Measurements from ENCODE around the gene BCL11A. TPM values are rescaled to one million over a fixed set of nuclear protein-coding genes. Genes with fewer than 3 reads are reported as not detected.

The BCL11A gene
- total RNA-seq, 4 donors from 2014 or later = 0.28 to 5.0 (median 1.1) TPM

GRCh38 chr2:60512062-60512622 lies 41.3 kb downstream of the BCL11A start:
- TF ChIP-seq, protein P1, sequence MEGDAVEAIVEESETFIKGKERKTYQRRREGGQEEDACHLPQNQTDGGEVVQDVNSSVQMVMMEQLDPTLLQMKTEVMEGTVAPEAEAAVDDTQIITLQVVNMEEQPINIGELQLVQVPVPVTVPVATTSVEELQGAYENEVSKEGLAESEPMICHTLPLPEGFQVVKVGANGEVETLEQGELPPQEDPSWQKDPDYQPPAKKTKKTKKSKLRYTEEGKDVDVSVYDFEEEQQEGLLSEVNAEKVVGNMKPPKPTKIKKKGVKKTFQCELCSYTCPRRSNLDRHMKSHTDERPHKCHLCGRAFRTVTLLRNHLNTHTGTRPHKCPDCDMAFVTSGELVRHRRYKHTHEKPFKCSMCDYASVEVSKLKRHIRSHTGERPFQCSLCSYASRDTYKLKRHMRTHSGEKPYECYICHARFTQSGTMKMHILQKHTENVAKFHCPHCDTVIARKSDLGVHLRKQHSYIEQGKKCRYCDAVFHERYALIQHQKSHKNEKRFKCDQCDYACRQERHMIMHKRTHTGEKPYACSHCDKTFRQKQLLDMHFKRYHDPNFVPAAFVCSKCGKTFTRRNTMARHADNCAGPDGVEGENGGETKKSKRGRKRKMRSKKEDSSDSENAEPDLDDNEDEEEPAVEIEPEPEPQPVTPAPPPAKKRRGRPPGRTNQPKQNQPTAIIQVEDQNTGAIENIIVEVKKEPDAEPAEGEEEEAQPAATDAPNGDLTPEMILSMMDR (IDR thresholded peaks at IDR 0.05) = no peak
- ATAC-seq (ENCODE audit: low FRiP score) (no peak), DNase-seq (ENCODE audit: low spot score) (no peak)

- DNase-seq (ENCODE audit: low spot score) = no peak
- no peak for ATAC-seq (ENCODE audit: low FRiP score)
- TF ChIP-seq, protein P1 (IDR thresholded peaks at IDR 0.05) = no peak
Measured at GRCh38 chr2:60510713-60511112, 42.7 kb downstream of the BCL11A start.

GRCh38 chr2:60509066-60509465 lies 44.4 kb downstream of the BCL11A start:
- ATAC-seq (ENCODE audit: low FRiP score) = no peak
- TF ChIP-seq, protein P1 (IDR thresholded peaks at IDR 0.05) = no peak
- DNase-seq (ENCODE audit: low spot score) = no peak

DNA sequence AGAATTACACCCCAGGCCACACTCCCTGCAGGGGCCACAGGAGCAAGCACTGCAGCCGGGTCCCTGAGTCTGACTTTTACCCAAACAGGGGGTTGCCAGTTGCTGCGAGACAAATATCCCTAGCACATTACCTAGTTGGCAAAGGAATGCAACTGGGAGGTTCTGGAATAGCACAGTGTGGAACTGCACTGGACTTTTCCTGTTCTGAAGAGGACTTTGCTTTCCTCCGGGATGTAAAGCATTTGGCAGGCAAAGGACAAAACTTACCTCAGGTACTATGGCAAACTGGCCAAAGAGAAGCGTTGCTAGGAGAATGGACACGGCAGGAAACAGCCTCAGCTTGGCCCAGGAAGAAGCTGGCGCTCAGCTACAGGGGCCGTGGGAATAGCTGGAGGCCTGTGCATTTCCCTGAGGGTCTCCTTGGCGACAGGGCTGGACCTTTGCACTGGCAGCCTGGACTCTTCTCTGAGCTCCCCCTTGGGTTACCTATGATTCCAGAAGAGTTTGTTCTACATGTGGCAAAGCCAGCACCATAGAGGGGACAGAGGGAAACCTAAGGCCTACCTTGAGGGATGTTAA lies 45.0 kb downstream of the BCL11A start:
- DNase-seq (ENCODE audit: low spot score) (no peak), ATAC-seq (ENCODE audit: low FRiP score) (no peak)
- TF ChIP-seq, protein P1 (IDR thresholded peaks at IDR 0.05) = no peak

DNA sequence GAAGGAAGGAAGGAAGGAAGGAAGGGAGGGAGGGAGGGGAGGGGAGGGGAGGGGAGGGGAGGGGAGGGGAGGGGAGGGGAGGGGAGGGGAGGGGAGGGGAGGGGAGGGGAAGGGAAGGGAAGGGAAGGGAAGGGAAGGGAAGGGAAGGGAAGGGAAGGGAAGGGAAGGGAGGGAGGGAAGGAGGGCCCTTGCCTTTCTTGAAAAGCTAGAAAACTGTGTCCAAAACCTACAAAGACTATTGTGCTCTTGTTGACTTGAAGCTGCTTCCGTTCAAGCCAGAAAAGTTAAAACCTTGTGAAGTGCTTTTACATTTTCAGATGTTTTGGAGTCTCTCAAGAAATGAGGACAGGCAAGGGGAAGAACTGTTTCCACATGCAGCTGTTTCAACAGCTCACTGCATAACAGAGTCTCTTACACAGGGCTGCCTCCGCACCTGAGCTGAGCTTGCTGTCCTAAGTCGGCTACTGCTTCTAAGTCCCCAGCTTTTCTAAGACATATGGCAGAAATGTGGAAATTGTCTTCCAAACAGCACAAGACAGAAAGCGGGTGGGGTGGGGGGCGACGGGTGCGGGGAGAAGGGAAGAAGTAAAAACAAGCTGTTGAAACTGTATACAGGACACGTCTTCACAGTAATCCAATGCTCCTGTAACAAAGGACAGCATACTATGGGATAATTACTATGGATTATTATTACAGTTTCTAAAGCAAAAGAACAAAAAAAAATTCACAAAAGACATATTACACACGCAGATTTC lies 46.1 kb downstream of the BCL11A start:
- ATAC-seq (ENCODE audit: low FRiP score) = no peak
- TF ChIP-seq, protein P1 (IDR thresholded peaks at IDR 0.05) = no peak
- DNase-seq (ENCODE audit: low spot score) = no peak

- ATAC-seq (ENCODE audit: low FRiP score) (no peak), DNase-seq (ENCODE audit: low spot score) (no peak)
Measured at GRCh38 chr2:60505880-60506260, 47.6 kb downstream of the BCL11A start.

More at GRCh38 chr2:60505880-60506260, 47.6 kb downstream of the BCL11A start:
- TF ChIP-seq, protein P1 (IDR thresholded peaks at IDR 0.05) = no peak
